ENCODE results near the gene TRPV5.

TRPV5 gene

DNA sequence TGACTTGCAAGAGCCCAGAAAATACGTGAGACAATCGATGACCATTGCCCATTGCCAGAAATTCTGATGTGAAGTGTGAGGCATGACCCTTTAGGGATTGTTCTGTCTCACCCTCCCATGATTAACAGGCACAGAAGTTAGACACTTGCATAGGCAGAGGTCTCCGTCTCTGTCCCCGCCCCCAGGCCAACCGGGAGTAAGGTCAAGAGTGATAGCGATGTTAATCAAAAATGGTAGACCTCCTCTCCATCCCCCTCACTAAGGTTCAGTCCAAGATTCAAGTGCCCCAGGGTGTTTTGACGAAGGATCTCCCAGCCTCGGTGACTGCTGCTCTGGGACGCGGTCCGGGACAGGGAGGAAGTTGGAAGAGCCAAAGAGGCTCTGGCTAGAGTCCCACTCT, 25.3 kb downstream of the TRPV5 start:
- DNase-seq, result no peak

DNA sequence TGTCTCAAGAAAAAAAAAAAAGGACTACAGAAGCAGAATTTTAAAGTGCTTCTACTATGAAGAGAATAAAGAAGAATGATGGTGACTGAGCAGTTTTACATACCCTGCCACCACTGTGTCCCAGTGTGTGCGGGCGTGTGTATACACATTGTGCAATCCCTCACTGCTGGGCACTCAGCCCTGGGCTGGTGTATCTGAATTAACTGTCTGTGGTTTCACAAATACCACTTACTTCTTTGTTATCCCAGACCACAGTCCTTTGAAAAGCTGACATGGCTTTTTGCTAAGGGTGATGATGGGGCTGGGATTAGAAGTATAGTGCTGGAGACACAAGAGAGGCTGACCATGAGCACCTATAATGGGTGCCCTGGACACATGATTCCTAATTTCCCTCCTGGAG, 26.9 kb downstream of the TRPV5 start:
- DNase-seq, result no peak

DNA sequence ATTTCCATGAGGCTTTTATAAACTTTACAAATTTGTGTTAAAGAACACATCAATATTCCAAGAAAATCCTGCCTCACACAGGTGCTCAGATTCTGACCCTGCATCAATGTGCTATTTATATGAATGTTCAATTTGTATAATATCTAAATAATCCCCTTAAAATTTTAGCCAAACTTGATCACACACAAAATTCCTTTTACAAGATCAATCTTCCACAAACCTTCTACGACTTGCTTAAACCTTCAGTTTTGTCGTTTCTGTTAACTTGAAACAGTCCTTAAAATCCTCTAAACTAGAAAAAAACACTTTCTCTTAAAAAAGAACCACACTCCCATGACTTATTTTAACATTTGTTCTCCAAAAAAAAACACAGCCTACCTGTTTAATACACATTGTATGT, 27.8 kb downstream of the TRPV5 start:
- no peak for DNase-seq

DNA sequence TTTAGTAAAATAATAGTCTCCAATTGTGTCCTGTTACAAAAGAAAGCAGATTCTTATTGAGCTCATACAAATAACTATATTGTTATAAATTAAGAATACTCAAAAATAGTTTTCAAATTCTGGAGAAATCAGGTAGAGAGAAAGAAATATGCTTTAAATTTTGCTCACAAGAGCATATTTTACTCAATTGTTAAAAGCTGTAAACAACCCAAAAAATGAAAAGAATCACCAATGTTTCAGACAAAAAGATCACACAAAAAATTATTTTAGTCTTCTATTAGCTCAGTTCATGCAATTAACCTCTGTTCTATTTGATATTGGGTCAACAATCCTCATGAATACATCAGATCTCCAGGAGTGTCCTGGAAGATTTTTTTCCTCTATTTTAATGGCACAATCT, 29.4 kb downstream of the TRPV5 start:
- no peak for DNase-seq

DNA sequence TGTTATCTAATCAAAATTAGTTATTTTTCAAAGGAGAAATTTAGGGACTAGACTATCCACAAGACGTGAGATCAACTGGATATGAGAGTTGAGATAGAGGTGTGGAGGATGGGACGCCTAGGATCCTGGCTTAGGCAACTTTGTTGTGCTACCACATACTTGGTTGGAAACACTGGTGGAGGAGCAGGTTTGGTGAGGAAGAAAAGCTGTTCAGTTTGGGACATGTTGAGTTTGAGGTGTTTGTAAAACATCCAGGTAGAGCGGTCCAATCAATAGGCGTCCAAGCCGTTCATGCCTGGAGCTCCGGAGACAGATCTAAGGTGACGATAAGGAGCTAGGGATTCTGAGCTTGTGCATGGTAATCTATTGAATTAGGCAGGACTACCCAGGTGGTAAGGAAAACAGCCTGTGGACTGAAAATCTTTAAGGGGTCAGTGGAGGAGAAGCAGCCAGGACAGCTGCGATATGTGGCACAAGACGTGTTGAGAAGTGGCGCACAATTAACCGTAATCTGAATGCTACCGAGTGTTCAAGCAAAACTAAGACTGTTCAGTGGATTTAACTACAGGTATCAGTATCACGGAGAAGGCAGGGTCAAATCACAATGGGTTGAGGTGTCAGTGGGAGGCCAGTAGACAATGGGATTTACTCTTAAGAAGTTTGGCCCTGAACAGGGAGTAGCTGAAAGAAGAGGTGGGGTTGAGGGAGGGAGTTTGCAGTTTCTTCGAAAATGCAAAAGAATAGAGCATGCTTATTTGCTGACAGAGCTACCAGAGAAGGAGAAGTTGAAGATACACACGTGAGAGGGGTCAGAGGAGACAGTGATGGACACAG, 31.9 kb downstream of the TRPV5 start:
- DNase-seq, result no peak

DNA sequence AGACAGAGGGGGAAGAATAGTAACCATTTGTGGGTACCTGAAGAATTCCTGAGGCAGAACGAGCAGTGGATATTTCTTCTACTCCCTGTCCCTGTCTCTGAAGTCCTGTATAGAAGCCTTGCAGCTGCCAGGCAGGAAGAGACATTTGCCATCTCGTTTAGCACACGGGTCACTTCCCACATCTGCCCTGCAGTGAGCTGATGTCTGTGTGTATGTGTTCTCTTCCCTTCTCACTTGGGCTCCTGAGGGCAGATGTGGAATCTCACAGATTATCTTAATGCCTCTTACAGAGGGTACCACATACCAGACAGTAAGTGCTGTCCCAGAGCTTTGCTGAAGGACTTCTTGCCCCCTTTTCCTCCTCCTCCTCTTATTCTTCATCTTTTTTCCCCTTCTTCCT, 33.9 kb downstream of the TRPV5 start:
- no peak for DNase-seq

DNA sequence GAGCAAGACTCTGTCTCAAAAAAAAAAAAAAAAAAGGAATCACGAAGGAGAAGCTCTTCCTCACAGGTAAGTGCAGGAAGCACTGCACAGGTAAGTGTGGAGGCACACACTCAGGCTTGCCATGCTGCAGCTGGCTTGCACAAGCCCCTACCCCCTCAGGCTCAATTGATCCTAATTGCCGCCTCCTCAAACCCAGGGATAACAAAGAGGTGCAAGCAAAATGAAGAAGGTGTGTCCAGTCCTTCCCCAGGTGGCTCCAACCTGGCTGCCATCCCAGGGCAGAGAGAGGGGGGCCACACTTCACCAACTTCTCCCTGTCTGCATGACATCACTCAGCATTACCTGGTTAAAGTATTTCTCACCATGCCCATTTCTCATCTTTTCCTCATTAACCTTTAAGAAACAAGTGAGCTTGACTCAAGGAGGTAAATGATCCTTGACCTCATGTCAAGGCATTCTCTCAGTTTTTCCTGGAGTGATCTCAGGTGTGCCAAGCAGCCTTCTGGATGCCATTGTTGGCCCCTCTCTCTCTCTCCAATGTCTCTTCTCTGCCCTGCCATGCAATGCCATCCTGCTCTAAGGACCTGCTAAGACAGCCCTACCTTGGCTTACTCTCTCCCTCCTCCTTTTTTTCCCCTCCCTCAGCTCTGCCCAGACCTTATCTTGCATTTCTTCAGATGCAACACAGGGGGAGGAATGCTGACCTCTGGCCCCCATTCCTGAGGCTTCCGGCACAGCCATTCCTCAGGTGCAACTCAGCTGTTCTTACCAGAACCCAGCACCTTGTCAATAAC, 35.0 kb downstream of the TRPV5 start:
- no peak for DNase-seq

DNA sequence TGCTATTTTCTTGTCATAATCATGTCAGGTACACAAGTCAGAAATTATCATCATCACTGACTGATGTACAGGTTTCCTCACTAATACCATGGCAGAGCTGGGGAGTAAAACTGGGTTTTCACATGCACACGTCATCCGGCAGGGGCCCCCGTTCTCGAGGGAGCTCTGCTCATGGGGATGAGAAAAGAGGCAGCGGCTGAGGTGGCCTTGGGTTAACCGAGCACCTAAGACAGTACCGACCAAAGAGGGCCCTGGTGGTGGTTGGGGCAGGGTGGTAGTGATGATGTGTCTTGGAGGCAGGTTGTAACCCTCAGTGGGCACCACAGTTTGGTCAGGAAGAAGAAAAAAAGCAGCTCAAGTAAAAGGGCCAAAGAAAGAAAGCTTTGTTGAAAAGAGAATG, 35.9 kb downstream of the TRPV5 start:
- DNase-seq, result no peak

DNA sequence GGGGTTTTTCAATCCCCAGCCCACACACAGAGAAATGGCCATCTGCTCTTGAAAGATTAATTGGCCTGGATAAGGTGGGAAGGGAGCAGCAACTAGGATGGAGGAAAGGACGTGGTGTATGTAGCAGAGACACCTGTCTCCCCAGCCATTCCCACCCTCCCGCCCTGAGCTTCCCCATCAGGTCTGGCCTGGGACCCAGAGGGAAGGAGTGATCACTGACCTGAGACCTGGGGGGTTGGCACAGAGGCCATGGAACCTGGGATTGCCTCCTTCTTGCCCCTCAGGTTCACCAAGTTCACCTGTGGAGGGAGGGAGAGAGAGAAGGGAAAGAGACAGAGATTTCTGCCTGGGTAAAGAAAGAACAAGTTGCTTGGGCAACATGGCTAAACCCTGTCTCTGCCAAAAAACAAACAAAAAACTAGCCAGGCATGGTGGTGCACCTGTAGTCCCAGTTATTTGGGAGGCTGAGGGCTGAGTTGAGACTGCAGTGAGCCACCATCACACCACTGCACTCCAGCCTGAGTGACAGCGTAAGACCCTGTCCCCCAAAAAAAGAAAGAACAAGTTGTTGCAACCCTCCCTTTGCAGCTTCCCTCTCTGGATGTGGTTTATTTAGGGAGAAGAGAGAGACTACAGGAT, 36.7 kb downstream of the TRPV5 start:
- no peak for DNase-seq

DNA sequence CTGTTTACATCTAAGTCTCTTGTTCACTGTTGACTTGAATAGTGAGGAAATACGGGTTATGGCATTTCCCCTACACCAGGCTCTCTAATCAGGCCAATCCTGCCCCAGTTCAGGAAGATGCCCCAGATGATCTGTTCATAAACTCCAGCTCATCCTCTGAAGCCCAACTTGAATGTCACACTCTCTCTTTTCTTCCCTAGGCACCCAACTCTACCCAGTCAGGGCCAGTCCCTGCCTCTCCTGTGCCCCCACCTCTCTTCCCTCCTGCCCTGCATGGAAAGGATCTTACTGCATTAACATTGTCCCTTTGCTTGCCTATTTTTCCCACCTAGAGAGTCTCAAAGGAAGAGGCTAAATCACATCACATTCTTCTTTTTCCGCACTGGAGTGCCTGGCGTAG, 37.4 kb downstream of the TRPV5 start:
- no peak for DNase-seq

DNA sequence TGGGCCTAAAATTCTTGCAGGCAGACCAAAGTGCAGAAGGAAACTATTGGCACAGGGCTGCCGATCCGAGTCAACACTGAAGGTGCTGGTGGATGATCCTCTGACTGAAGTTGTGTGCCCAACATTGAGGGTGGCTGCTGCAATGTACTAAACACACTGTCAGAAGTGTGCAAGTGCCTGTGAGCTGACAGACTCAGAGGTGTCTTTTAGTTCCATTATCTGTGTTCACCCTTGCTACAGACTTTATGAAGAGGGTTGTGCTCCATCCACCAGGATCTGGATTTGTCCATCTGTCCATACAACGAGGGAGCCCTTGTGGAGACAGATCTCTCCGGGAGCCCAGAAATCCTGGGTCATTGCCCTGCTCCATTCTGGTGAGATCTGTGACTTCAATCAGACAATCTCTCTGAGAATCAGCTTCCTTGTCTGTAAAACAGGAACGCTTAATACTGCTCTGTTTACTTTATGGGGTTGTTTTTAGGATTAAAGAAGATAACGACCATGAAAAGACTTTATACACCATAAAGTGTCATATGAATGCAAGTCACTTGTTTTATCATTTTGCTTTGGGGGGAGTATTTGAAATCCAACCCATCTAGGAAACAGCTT, 38.5 kb downstream of the TRPV5 start:
- no peak for DNase-seq

DNA sequence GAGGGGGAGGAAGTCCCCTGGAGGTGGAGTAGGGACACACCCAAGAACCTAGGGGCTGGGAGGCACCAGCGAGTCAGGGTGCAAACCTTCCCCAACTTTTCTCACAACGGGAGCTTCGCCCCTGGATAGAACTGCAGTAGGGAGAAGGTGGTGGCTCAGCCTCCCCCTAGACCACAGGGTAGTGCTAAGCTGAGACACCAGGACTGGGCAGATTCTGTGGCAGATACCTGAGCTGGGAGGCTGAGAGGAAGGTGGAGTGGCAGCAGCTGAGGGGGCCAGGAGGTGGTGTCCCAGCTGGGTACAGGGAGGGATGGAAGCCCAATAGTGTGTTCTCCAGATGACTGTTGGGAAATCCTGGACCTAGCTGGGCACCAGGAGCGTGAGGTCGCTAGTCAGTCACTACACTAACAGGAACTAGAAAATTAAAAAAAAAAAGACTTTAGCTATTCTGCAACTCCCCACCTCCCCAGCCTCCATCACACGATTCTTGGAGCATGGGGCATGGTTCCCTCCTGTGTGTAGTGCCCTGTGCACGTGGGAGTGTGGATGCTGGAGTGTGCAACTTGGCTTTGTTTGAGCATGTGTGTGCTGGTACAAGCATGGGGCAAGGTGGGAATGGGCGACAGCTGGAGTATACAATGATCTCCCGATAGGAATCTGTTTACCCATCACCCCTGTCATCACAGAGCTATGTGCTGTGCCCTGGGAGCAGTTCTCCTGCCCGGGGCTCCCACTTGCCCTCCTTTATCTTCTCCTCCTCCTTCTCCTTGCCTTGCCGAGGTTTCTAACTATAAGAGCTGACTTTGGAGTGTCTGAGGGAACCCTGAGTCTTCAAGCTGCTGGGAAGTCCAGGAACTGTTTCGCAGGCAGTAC, 39.2 kb downstream of the TRPV5 start:
- DNase-seq, result no peak

DNA sequence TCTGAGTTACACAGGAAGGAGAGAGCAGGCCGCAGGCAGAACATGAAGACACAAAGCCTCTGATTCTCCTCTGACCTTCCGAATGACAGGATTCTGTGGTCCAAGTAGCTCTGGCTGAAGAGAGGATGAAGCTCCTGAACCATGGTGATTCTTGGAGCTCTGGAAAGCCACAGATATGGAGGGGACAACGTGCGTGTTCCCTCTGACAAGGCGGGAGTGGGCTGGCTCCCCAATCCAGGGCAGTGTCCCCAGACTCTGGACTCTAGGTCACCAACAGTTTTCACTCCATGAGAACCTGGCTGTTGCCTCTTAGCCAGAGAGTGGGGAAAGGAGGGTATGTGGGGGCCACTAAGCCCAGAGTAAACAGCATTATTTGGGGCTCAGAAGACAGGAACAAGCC, 40.6 kb downstream of the TRPV5 start:
- no peak for DNase-seq

DNA sequence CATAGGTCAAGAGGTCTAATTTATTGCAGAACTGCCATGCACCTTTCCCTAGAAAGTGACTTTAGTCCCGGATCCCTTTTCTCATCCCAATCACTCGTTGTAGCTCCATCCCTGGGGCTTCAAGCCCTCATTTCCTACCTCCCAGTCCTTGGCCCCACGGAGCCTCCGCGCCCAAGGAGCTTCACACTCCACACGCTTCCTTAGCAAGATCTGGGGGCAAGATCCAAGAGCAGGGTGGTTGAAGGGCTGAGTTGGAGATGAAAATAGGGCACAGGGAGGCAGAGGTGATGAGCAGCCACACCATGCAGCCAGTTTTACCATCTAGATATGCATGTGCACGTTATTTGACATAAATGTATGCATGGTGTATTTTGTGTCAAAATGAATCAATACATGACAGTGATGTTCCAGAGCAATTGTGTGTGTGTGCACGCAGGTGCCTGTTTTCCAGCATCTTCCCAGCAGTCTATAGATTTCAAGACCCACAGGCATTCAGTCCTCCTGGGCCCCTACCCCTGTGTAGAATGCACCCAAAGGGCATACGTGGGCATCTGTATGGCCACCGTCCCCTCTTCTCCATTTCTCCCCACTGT, 42.0 kb downstream of the TRPV5 start:
- DNase-seq, result no peak

DNA sequence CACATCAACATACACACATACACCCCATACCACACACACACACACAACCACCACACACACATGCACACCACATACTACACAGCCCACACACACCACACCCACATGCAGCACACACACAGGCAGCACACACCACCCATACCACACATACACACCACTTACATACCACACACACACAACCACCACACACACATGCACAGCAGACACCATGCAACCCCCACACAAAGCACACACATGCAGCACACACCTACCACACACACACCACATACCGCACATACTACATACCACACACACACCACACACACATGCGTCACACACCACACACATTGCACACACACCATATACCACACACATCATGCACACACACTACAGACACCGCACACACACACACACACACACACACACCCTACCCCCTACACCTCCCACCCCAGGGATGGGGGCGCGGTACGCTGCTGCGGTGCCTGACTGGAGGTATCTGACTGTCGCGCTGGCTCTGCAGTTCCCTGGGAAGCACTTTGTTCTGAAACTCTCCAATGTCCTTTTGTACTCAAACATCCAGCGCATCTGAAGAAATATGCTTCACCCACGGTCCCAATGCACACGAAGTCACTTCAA, 42.6 kb downstream of the TRPV5 start:
- DNase-seq, result no peak

DNA sequence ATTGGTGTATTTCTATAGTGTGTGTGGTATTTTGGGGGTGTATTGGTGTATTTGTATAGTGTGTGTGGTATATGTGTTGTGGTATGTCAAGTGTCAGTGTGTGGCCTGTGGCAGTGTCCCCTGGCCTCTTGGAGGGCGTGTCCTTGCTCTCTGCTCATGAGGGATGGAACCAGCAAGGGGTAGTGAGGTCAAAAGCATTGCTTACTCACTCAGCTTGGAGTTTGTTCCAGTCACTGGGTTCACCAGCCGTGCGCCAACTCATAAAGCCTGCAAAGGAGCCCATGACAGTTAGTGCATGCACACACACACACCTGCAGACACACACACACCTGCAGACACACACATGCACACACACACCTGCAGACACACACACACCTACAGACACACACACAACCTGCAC, 43.7 kb downstream of the TRPV5 start:
- no peak for DNase-seq

DNA sequence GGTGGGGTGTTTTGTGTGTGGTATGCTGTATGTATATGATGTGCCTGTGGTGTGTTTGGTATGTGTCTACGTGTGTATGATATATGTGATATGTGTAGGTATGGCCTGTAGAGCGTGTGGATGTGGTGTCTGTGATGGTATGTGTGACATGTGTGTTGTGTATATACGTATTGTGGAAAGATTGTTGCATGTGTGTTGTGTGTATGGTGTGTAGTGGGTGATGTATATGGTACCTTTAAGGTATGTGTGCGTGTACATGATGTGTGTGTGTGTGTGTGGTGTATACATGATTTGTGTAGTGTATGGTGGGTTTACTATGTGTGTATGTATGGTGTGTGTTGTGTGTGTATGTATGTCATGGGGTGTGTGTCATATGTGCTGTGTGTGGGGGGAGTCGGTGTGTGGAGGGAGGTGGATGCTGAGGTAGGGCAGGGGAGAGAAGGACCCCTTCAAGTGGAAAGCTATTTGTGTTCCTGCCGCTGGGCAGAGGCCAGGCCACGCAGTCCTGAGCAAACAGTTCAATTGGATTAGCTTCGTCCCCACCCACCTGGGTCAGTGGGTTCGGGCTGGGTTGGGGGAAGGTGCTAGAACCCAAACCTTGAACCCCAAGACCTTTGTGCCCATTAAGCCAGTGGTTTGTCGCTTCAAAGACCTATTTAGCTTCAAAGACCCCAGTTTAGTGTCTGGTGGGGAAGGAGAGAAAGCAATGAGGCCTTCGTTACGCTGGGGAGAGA, 46.1 kb downstream of the TRPV5 start:
- no peak for DNase-seq

DNA sequence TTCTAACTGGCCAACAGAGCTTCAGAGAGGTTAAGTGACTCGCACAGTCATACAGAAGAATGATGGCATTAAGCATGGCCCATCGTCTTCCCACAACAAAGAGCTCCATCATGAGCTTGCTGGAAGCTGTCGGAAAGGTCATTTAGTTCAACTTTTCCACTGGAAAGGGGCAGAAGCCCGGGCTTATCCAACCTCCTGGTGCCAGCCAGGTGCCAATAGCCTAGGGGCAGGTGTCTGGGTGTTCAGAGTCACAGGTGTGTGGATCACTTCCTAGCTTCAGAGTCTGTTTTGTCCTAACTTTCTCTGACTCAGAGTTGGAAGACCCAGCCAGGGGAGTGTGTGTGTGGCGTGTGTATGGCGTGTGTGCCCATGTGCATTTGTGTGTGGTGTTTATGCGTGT, 46.7 kb downstream of the TRPV5 start:
- no peak for DNase-seq

DNA sequence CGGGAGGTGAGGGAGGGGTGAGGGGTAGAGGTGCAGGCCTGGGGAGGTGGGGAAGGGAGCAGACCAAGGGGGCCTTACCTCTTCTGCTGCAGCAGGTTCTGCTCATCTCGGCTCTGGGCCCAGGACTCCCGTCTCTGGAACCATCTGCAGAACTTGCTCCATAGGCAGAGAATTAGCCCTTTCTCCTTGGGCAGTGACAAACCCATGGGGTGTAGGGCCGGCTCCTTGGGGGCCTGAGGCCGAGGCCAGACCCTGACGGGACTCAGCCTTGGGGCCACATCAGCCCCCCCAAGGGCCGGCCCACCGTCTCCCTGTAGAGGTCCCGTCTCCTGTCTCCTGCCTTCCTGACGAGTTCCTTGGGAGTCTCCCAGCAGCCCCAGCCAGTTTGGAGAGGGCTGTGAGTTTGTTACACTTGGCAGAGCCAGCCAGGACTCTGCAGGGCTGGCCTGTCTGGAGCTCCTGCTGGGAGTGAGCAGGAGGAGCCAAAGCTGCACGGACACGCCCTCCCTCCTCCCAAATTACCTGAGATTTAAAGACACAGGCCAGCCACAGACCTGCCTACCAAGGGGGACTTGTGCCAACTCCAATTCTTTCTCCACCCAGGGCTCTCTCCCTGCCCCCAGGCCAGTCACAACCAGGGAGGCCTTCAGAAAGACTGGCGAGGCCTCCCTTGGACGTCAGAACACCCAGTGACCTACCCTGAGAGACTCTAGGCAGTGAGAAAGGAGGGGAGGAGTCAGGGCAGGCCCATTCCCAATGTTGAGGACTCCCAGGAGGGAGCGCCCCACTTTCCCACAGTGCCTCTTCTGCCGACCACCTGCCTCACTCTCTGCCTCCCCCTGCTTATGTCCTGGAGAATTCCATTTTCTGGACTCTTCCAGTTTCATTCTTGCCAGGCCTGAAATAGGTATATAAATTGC, 48.0 kb downstream of the TRPV5 start, which contains the start of gene TRPV6:
Gene TRPV6 (minus strand): TSS at position 435 of the 920 bp plus-strand sequence.
- no peak for DNase-seq

DNA sequence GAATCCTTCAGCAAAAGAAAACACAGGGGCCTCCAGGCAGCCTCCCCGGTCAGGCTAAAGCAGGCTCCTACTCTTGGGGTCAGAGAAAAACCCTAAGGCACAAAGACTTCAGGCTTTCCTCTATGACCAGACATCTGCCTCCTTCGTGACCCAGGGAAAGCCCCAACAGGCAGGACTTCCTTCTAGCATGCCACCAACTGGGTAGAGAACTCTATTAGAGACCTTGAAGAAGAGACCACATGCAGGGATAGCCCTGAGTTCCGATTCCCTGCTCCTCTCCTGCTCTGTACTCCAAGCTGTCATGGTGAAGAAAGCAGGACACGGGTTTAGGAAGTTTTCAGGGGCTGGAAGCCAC, 49.3 kb downstream of the TRPV5 start:
- no peak for DNase-seq

All from NCI-H2171 treated with DMSO at 0.1 percent for 48 hours (cell line).